HAP-1 (cell line): Measurements from ENCODE around the gene MAN1C1.
"Not testable (repeated sequence)": the region's sequence is repeated elsewhere in the genome, so short reads cannot be mapped to it uniquely, and the experiment has no call there.

ENCODE experiments used
- DNase-seq, 2 experiments: peaks; one replicate each; pipeline ENCODE4 v3.0.0-alpha.2; 2016 to 2020; ENCODE audit warnings: low spot score in 2 of 2
- H3K27me3 ChIP-seq: fragments of 250-450 bp; sonication (Bioruptor Pico); 2 replicates; pipeline ENCODE4 v1.5.1; 2020; ENCODE audit warnings: low read depth, mild to moderate bottlenecking, moderate library complexity
- H3K36me3 ChIP-seq: fragments of 250-450 bp; sonication (Bioruptor Pico); replicated peaks from 2 replicates; pipeline ENCODE4 v1.5.1; 2020; ENCODE audit warnings: mild to moderate bottlenecking
- H3K4me1 ChIP-seq: fragments of 250-450 bp; sonication (Bioruptor Pico); 2 replicates; pipeline ENCODE4 v1.5.1; 2020; ENCODE audit warnings: mild to moderate bottlenecking
- H3K4me3 ChIP-seq: fragments of 250-450 bp; sonication (Bioruptor Pico); 2 replicates; pipeline ENCODE4 v1.5.1; 2020; ENCODE audit warnings: mild to moderate bottlenecking, moderate library complexity
- H3K9me3 ChIP-seq: fragments of 250-450 bp; sonication (Bioruptor Pico); 2 replicates; pipeline ENCODE4 v1.5.1; 2020; ENCODE audit warnings: mild to moderate bottlenecking, moderate library complexity
- in situ Hi-C: fragments of 300-500 bp; cut with MboI; formaldehyde crosslinking; loops from 3 replicates; pipeline ENCODE4 v1.14.3; 2020; ENCODE audit warnings: low sequenced_read_pairs, inconsistent platforms, mixed read lengths

MAN1C1 gene

GRCh38 chr1:25654109-25654660 lies 37.6 kb downstream of the MAN1C1 start:
- Histone ChIP-seq H3K4me3 (no peak overlapping the region), H3K36me3 (no peaks in the 10 kb centered on the region), H3K9me3 (no peaks in the 10 kb centered on the region), H3K4me1 (no peaks in the 10 kb centered on the region), H3K27me3 (no peaks in the 10 kb centered on the region)
- in situ Hi-C loops = no loop called here
- DNase-seq = no peak

GRCh38 chr1:25657121-25657882 lies 40.7 kb downstream of the MAN1C1 start:
- Histone ChIP-seq H3K36me3 (no peaks in the 10 kb centered on the region), H3K27me3 (no peaks in the 10 kb centered on the region), H3K4me3 (no peak overlapping the region), H3K4me1 (no peaks in the 10 kb centered on the region), H3K9me3 (no peaks in the 10 kb centered on the region)
- no peak for DNase-seq
- in situ Hi-C loops = no loop called here

- H3K4me3 ChIP-seq = no peak overlapping the region
- no peaks in the 10 kb centered on the region for H3K27me3 ChIP-seq
- in situ Hi-C loops = no loop called here
These were observed 41.5 kb downstream of the MAN1C1 start for GRCh38 chr1:25657883-25658760.

GRCh38 chr1:25658791-25659431 lies 42.3 kb downstream of the MAN1C1 start:
- H3K36me3 ChIP-seq = no peaks in the 10 kb centered on the region
- H3K4me3 ChIP-seq = no peak overlapping the region
- DNase-seq = no peak
- no peaks in the 10 kb centered on the region for H3K9me3 ChIP-seq
- in situ Hi-C loops = no loop called here
- no peaks in the 10 kb centered on the region for H3K4me1 ChIP-seq
- H3K27me3 ChIP-seq = no peaks in the 10 kb centered on the region

More at GRCh38 chr1:25657883-25658760, 41.5 kb downstream of the MAN1C1 start:
- DNase-seq = no peak
- Histone ChIP-seq H3K36me3 (no peaks in the 10 kb centered on the region), H3K9me3 (no peaks in the 10 kb centered on the region), H3K4me1 (no peaks in the 10 kb centered on the region)

GRCh38 chr1:25661043-25661815 lies 44.6 kb downstream of the MAN1C1 start:
- Histone ChIP-seq H3K4me1 (no peaks in the 10 kb centered on the region), H3K36me3 (no peaks in the 10 kb centered on the region), H3K4me3 (no peak overlapping the region), H3K9me3 (no peaks in the 10 kb centered on the region), H3K27me3 (no peaks in the 10 kb centered on the region)
- DNase-seq = no peak
- in situ Hi-C loops = no loop called here

GRCh38 chr1:25662061-25662460 lies 45.5 kb downstream of the MAN1C1 start:
- Histone ChIP-seq H3K36me3 (no peaks in the 10 kb centered on the region), H3K4me1 (no peaks in the 10 kb centered on the region), H3K27me3 (no peaks in the 10 kb centered on the region), H3K9me3 (no peaks in the 10 kb centered on the region), H3K4me3 (no peak overlapping the region)
- in situ Hi-C loops = no loop called here
- no peak for DNase-seq

- H3K4me1 ChIP-seq, H3K27me3 ChIP-seq, in situ Hi-C loops, H3K4me3 ChIP-seq, DNase-seq, H3K36me3 ChIP-seq, H3K9me3 ChIP-seq: not testable (repeated sequence)
These were observed 46.4 kb downstream of the MAN1C1 start for GRCh38 chr1:25662959-25663358.

GRCh38 chr1:25664357-25665199 lies 48.0 kb downstream of the MAN1C1 start:
- H3K9me3 ChIP-seq = no peaks in the 10 kb centered on the region
- in situ Hi-C loops = no loop called here
- no peak for DNase-seq
- H3K4me3 ChIP-seq = no peak overlapping the region
- no peaks in the 10 kb centered on the region for H3K36me3 ChIP-seq
- H3K4me1 ChIP-seq = no peaks in the 10 kb centered on the region
- no peaks in the 10 kb centered on the region for H3K27me3 ChIP-seq

GRCh38 chr1:25666460-25666859 lies 49.9 kb downstream of the MAN1C1 start:
- no peak for DNase-seq
- no peaks in the 10 kb centered on the region for H3K9me3 ChIP-seq
- in situ Hi-C loops = no loop called here
- H3K4me1 ChIP-seq = no peaks in the 10 kb centered on the region
- no peaks in the 10 kb centered on the region for H3K27me3 ChIP-seq
- no peaks in the 10 kb centered on the region for H3K36me3 ChIP-seq
- no peak overlapping the region for H3K4me3 ChIP-seq

GRCh38 chr1:25668931-25669573 lies 52.5 kb downstream of the MAN1C1 start:
- Histone ChIP-seq H3K9me3 (no peaks in the 10 kb centered on the region), H3K36me3 (no peaks in the 10 kb centered on the region), H3K4me1 (no peaks in the 10 kb centered on the region), H3K27me3 (no peaks in the 10 kb centered on the region), H3K4me3 (no peak overlapping the region)
- DNase-seq = no peak
- in situ Hi-C loops = no loop called here

GRCh38 chr1:25669781-25670567 lies 53.4 kb downstream of the MAN1C1 start:
- in situ Hi-C loops = no loop called here
- Histone ChIP-seq H3K9me3 (no peaks in the 10 kb centered on the region), H3K36me3 (no peaks in the 10 kb centered on the region), H3K4me3 (no peak overlapping the region), H3K4me1 (no peaks in the 10 kb centered on the region), H3K27me3 (no peaks in the 10 kb centered on the region)
- DNase-seq = no peak

- Histone ChIP-seq H3K4me1 (no peaks in the 10 kb centered on the region), H3K27me3 (no peaks in the 10 kb centered on the region), H3K36me3 (no peaks in the 10 kb centered on the region), H3K4me3 (no peak overlapping the region), H3K9me3 (no peaks in the 10 kb centered on the region)
- DNase-seq = no peak
- in situ Hi-C loops = no loop called here
These were observed 55.3 kb downstream of the MAN1C1 start for GRCh38 chr1:25671929-25672328.
